Fibroblast of the aortic adventitia (primary cell): ENCODE measurements around the gene KIR3DL3. TPM values are rescaled to one million over a fixed set of nuclear protein-coding genes. Genes with fewer than 3 reads are reported as not detected.
"Not testable (repeated sequence)": the region's sequence is repeated elsewhere in the genome, so short reads cannot be mapped to it uniquely, and the experiment has no call there.

Source experiments
- DNase-seq: peaks from one replicate; pipeline ENCODE4 v3.0.0-alpha.2; 2010; ENCODE audit warnings: low read depth
- H3K4me3 ChIP-seq: 2 replicates; pipeline ENCODE4 v1.5.1; 2011; ENCODE audit warnings: low read depth, mild to moderate bottlenecking, control low read depth, low read length, moderate library complexity
- CTCF ChIP-seq: IDR thresholded peaks from 2 replicates; pipeline ENCODE4 v1.5.1; 2011; ENCODE audit warnings: mild to moderate bottlenecking, low read length, control low read depth, inconsistent platforms; ENCODE audit not compliant: insufficient read depth
- total RNA-seq: library from RNA; depleted of rRNA; stranded (reverse); fragments of >200 nt; gene quantifications from 2 replicates; pipeline ENCODE4 v1.2.3, GENCODE V29; 2012; ENCODE audit warnings: low replicate concordance

The KIR3DL3 gene
- total RNA-seq, 1 donor = not detected

- no peak for DNase-seq
- H3K4me3 ChIP-seq = no peak overlapping the region
- TF ChIP-seq CTCF = no peak
Measured at GRCh38 chr19:54692298-54692615, 32.0 kb upstream of the KIR3DL3 start.

GRCh38 chr19:54694648-54695047 is 29.6 kb upstream of the KIR3DL3 start:
- H3K4me3 ChIP-seq = no peak overlapping the region
- DNase-seq = no peak
- no peak for TF ChIP-seq CTCF

- no peak for TF ChIP-seq CTCF
- no peak for DNase-seq
- H3K4me3 ChIP-seq = no peak overlapping the region
Measured at GRCh38 chr19:54696117-54696548, 28.1 kb upstream of the KIR3DL3 start.

DNA sequence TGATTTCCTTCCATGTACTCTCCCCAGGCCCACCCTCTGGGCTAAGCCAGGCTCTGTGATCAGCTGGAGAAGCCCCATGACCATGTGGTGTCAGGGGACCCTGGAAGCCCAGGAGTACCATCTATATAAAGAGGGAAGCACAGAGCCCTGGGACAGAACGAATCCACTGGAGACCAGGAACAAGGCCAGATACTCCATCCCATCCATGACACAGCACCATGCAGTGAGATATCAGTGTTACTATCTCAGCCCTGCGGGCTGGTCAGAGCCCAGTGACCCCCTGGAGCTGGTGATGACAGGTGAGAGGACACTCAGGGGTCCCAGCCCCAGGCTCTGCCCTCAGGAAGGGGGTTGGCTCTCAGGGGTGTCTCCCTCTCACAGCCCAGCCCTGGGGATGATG is 27.5 kb upstream of the KIR3DL3 start:
- DNase-seq = no peak
- no peak for TF ChIP-seq CTCF
- H3K4me3 ChIP-seq = no peak overlapping the region

GRCh38 chr19:54697716-54698115 is 26.5 kb upstream of the KIR3DL3 start:
- not testable (repeated sequence) for DNase-seq, H3K4me3 ChIP-seq

DNA sequence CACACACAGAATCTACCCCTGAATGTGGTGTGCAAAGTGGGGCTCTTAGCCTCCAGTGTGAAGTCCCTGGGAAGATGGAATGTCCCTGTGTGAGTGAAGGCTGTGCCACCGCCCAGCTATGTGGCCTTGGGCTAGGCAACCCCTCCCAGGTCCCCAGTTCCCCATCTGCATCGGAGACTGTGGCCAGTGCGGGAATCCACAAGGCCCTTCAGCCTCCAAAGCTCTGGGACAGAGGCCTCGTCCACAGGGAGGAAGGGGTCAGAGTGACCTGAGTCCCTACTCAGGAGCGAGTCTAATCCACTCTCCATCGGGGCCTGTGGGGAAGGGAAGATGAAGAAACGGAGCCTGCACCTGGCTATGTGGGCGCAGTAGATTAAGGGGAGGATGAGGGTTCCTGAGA is 19.3 kb upstream of the KIR3DL3 start:
- no peak for TF ChIP-seq CTCF
- DNase-seq = no peak
- no peak overlapping the region for H3K4me3 ChIP-seq

DNA sequence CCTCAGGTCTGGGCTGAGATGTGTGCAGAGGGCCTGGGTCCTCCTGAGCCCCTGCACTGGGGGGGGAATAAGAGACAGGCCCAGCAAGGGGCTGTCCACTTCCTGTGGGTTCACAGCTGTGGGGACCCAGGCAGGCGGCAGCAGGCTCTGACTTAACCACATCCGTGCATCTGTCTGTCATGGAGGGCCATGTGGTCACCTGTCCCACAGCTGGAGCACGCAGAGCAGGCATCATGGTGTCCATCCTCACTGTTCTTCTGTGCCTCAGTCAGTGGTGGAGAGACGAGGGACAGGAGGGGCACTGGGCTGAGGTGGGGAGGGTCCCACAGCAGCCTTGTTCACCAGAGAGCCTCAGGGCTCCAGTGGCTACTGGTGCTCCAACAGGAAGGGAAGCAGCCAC is 16.3 kb upstream of the KIR3DL3 start:
- no peak for TF ChIP-seq CTCF
- no peak for DNase-seq
- no peak overlapping the region for H3K4me3 ChIP-seq

GRCh38 chr19:54708781-54709180 is 15.5 kb upstream of the KIR3DL3 start:
- TF ChIP-seq CTCF = no peak
- no peak for DNase-seq
- no peak overlapping the region for H3K4me3 ChIP-seq
